ENCODE measurements around the gene DNM2.

Gene DNM2

DNA sequence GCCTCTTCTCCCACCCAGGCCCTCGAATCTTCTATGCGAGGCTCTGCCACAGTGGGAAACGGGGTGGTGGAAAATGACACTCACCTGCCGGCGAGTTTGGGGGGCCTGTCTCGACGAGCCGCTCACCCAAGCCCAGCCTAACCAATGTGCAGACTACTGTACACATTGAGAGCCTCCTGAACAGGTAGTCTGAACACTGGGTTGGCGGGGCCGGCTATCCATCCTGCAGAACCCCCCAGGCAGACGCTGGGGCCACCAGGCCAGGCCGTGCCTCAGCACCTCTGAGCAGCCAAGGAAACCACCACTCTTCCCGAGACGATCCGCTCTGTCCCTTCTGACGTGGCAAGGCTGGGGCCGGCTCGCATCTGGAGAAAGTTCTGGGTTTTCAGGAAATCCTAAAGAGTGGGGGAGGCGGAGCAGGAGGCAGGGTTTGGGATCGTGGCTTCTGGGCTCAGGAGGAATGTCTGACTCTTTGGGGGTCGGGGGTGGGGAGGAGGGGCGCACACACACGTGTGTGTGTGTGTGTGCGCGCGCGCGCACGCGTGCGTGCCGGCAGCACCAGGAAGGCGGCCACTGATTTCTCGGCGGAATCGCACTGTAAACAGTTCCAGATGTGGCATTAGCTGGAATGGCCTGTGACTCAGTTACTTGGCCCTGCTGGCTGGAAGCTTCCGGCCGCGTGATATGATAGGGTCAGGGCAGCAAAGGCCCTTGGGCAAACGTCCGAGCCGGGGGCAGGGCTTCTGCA, 99.6 kb downstream of the DNM2 start:
- peaks cover 11% of the 10 kb centered on the region for H3K36me3 Mint-ChIP-seq
- no peak overlapping the region for H3K27ac Mint-ChIP-seq
- no peaks in the 10 kb centered on the region for H3K27me3 Mint-ChIP-seq
- H3K9me3 Mint-ChIP-seq, result no peaks in the 10 kb centered on the region
- H3K4me1 Mint-ChIP-seq, result peaks cover 16% of the 10 kb centered on the region
- H3K4me3 Mint-ChIP-seq, result no peak overlapping the region

DNA sequence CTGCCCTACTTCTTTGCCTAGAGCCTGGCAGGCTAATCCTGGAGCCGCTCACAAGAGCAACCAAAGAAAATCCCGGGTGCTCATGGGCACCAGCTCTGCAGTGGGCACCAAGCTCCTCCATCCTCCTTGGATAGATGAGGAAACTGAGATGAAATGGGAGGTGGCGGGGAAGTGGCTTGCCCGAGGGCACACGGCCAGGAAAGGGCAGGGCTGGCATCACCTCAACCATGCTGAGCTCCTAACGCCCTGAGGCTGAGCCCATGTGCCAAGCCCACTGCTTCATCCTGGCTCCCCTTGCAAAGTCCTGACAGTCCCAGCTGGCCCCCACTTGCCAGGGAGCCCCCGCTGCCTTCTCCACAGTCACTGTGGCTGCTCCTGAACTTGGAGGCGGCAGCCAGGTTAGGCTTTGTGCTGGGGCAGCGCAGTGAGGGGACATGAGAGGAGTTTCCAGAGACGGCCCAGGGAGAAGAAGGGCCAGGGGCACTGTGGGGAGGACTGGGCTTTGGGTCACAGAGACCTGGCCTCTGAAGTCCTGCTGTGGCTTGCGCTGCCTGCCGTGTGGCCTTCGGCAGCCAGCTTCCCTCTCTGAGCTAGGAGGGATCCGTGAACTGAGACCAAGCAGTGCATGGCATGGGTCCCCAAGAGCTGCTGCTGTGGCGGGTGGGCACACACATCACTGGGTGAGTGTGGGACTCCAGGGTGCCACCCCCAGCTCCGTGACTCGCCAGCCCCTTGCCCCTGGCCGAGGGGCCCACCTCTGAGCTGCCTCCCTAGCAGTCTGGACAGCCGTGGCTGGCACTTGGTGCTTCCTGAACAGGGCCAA, 100.6 kb downstream of the DNM2 start:
- H3K27ac Mint-ChIP-seq, result no peak overlapping the region
- H3K4me3 Mint-ChIP-seq, result no peak overlapping the region
- H3K9me3 Mint-ChIP-seq, result no peaks in the 10 kb centered on the region
- peaks cover 9% of the 10 kb centered on the region for H3K36me3 Mint-ChIP-seq
- H3K4me1 Mint-ChIP-seq, result peaks cover 9% of the 10 kb centered on the region
- no peaks in the 10 kb centered on the region for H3K27me3 Mint-ChIP-seq

DNA sequence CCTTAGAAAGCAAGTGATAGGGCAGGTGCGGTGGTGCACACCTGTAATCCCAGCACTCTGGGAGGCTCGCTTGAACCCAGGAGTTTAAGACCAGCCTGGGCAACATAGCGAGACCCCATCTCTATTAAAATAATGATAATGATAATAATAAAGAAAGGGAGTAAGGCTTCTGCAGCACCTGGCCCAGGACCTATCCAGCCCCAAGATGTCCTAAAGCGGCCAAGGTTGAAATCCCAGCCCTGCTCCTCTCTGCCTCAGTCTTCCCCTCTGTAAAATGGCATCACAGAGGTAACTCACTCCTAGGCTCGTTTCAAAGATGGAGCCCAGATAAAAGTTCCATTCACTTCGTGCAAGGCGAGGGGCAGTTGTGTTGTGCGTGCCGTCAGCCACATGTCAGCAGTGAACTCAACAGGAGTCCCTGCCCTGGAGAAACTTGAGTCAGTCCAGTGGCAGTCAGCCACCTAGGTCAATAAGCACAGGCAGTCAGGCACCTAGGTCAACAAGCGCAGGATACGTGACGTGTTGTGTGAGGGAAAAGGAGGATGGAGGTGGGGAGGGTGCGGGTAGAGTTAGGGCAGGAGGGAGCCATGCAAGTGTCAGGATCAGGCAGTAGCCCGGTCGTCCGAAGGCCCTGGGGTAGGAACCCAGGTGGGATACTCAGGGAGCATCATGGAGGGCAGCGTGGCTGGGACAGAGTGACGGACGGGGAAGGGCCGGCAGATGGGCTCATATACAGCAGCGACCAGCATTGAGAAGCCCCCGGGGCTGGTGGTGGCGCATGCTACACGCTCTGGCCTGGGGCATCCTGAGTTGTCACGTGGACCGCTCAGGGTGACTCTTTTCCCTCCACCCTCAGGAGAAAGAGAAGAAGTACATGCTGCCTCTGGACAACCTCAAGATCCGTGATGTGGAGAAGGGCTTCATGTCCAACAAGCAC, 101.5 kb downstream of the DNM2 start:
- H3K27me3 Mint-ChIP-seq, result no peaks in the 10 kb centered on the region
- peak overlapping the region; percentile 65 for H3K27ac Mint-ChIP-seq
- no peaks in the 10 kb centered on the region for H3K9me3 Mint-ChIP-seq
- peaks cover 9% of the 10 kb centered on the region for H3K4me1 Mint-ChIP-seq
- H3K36me3 Mint-ChIP-seq, result peaks cover 9% of the 10 kb centered on the region
- no peak overlapping the region for H3K4me3 Mint-ChIP-seq

DNA sequence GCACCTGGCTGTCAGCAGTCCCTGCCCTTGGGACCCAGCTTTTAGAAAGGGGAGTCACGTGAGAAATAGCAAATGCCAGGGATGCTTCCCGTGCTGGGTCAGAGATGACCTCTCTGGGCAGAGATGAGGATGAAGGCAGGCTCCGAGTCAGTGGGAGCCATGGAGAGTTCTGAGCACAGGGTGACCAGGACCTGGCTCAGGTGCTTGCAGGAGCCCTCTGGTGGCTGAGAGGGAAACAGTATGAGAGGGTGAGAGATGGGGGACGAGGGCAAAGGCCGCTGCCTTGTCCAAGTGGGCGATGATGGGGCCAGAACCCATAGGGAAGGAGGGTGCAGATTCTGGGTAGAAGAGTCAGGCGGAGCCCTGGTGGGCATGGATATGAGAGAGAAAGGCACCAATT, 102.3 kb downstream of the DNM2 start:
- peaks cover 7% of the 10 kb centered on the region for H3K36me3 Mint-ChIP-seq
- no peaks in the 10 kb centered on the region for H3K9me3 Mint-ChIP-seq
- H3K27me3 Mint-ChIP-seq, result no peaks in the 10 kb centered on the region
- peaks cover 4% of the 10 kb centered on the region for H3K4me1 Mint-ChIP-seq
- peak overlapping the region; percentile 81 for H3K27ac Mint-ChIP-seq
- no peak overlapping the region for H3K4me3 Mint-ChIP-seq

DNA sequence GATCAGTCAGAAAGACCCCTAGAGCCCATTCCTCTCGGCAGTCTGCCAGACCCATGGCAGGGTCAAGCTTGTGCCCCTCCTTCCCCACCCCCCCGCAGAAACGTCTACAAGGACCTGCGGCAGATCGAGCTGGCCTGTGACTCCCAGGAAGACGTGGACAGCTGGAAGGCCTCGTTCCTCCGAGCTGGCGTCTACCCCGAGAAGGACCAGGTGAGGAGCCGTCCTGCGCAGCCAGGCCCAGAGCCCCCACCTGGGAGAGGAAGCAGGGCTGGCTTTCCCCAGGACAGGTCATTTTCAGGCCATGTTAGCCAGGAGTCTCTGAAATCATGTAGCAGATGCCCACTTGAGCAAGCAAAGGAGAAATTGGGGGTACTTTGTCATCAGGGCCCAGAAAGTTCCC, 105.8 kb downstream of the DNM2 start:
- H3K27ac Mint-ChIP-seq, result no peak overlapping the region
- H3K36me3 Mint-ChIP-seq, result peaks cover 8% of the 10 kb centered on the region
- H3K9me3 Mint-ChIP-seq, result no peaks in the 10 kb centered on the region
- H3K4me1 Mint-ChIP-seq, result peaks cover 4% of the 10 kb centered on the region
- no peaks in the 10 kb centered on the region for H3K27me3 Mint-ChIP-seq
- no peak overlapping the region for H3K4me3 Mint-ChIP-seq

DNA sequence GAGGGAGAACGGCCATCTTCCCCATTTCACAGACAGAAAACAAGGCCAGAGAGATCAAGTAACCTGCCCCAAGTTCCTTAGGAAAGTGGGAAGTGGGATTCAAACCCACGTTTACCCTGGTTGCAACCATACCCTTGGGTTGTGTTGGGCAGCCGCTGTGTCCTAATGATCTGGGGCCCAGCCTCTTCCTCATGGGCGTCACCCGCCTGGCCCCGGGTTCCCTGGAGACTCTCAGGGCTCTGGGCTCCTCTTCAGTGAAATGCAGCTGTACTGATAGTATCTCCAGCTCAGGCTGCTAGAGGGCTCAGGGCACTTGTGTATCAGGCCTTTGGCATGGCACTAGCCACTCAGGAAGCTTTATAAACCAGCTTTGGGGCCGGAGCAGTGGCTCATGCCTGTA, 108.4 kb downstream of the DNM2 start:
- no peaks in the 10 kb centered on the region for H3K27me3 Mint-ChIP-seq
- no peaks in the 10 kb centered on the region for H3K9me3 Mint-ChIP-seq
- H3K4me1 Mint-ChIP-seq, result no peaks in the 10 kb centered on the region
- no peak overlapping the region for H3K4me3 Mint-ChIP-seq
- H3K27ac Mint-ChIP-seq, result no peak overlapping the region
- H3K36me3 Mint-ChIP-seq, result peaks cover 2% of the 10 kb centered on the region

DNA sequence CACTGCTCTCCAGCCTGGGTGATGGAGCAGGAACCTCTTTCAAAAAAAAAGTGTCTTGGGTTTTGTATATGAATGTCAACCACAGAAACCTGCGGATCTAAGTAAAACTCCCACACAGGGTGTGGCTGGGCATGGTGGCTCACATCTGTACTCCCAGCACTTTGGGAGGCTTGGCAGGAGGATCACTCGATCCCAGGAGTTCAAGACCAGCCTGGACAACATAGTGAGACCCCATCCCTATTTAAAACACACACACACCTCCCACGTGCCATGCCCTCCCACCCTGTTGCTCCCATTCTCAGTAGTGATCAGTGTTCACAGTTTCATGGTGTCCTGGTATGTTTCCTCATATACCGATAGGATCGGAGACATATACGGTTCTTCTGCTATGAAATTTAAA, 109.0 kb downstream of the DNM2 start:
- no peak overlapping the region for H3K27ac Mint-ChIP-seq
- H3K4me3 Mint-ChIP-seq, result no peak overlapping the region
- H3K36me3 Mint-ChIP-seq, result peaks cover 2% of the 10 kb centered on the region
- no peaks in the 10 kb centered on the region for H3K27me3 Mint-ChIP-seq
- H3K9me3 Mint-ChIP-seq, result no peaks in the 10 kb centered on the region
- H3K4me1 Mint-ChIP-seq, result no peaks in the 10 kb centered on the region

DNA sequence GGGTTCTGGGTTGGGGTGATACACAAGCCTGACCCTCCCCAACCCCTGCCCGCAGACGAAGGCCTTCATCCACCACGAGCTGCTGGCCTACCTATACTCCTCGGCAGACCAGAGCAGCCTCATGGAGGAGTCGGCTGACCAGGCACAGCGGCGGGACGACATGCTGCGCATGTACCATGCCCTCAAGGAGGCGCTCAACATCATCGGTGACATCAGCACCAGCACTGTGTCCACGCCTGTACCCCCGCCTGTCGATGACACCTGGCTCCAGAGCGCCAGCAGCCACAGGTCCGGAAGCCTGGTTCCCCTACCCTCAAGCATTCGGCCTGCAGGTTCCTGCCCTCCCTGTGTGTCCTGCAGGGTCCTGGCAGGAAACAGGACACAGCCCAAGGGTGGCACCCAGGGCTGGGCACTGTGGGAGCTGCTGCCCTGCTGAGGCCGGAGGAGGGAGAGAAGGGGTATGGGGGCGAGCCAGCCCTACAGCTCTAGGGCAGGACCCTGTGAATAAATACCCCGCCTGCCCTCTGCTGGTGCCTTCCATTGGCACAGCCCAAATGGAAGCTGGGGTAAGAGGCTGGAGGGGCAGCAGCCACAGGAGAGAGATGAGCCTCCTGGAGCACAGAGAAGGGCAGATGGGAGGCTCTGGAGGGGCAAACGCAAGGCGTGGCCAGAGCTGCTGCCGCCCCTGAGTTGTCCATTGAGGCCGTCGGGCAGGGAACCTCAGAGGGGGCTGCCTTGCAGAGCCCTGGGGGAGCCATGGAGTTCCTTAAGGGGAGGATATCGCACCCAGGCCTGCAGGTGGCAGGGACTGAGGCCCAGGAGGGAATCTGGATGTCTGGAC, 111.3 kb downstream of the DNM2 start:
- H3K27ac Mint-ChIP-seq, result no peak overlapping the region

DNA sequence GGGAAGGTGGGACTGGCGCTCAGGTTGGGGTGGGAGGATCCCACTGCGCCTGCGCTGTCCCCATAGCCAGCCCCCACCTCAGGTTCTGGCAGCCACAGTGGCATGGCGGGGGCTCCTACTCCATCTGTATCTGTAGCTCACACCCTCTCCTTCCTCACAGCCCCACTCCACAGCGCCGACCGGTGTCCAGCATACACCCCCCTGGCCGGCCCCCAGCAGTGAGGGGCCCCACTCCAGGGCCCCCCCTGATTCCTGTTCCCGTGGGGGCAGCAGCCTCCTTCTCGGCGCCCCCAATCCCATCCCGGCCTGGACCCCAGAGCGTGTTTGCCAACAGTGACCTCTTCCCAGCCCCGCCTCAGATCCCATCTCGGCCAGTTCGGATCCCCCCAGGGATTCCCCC, 112.1 kb downstream of the DNM2 start:
- Mint-ChIP-seq H3K4me3 (no peak overlapping the region), H3K9me3 (no peaks in the 10 kb centered on the region), H3K36me3 (peaks cover 2% of the 10 kb centered on the region)

More for the DNA sequence above, 111.3 kb downstream of the DNM2 start:
- Mint-ChIP-seq H3K9me3 (no peaks in the 10 kb centered on the region), H3K36me3 (peaks cover 2% of the 10 kb centered on the region), H3K4me1 (no peaks in the 10 kb centered on the region), H3K4me3 (no peak overlapping the region), H3K27me3 (no peaks in the 10 kb centered on the region)

DNA sequence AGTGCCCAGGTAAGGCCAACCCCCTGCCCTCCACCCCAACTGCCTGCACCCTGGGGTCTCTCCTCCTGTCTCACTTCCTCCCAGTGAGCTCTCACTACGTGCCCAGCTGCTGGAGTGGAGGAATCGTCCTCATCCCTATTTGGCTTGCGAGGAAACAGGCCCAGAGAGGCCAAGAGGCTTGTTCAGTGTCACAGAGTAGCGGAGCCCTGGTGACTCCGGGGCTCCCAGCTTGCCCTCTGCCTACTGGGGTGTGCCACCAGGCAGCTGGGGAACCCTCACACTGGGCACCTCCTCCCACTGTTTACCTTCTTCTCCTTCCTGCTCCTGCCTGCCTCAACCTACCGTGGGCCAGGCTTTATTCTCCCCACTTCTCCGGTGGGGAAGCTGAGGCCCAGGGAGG, 112.5 kb downstream of the DNM2 start:
- H3K4me3 Mint-ChIP-seq, result no peak overlapping the region
- no peaks in the 10 kb centered on the region for H3K9me3 Mint-ChIP-seq
- peaks cover under 1% of the 10 kb centered on the region for H3K4me1 Mint-ChIP-seq
- peaks cover 2% of the 10 kb centered on the region for H3K36me3 Mint-ChIP-seq
- no peak overlapping the region for H3K27ac Mint-ChIP-seq
- H3K27me3 Mint-ChIP-seq, result no peaks in the 10 kb centered on the region

More for the DNA sequence above, 112.1 kb downstream of the DNM2 start:
- H3K27ac Mint-ChIP-seq, result no peak overlapping the region
- no peaks in the 10 kb centered on the region for H3K4me1 Mint-ChIP-seq
- no peaks in the 10 kb centered on the region for H3K27me3 Mint-ChIP-seq

DNA sequence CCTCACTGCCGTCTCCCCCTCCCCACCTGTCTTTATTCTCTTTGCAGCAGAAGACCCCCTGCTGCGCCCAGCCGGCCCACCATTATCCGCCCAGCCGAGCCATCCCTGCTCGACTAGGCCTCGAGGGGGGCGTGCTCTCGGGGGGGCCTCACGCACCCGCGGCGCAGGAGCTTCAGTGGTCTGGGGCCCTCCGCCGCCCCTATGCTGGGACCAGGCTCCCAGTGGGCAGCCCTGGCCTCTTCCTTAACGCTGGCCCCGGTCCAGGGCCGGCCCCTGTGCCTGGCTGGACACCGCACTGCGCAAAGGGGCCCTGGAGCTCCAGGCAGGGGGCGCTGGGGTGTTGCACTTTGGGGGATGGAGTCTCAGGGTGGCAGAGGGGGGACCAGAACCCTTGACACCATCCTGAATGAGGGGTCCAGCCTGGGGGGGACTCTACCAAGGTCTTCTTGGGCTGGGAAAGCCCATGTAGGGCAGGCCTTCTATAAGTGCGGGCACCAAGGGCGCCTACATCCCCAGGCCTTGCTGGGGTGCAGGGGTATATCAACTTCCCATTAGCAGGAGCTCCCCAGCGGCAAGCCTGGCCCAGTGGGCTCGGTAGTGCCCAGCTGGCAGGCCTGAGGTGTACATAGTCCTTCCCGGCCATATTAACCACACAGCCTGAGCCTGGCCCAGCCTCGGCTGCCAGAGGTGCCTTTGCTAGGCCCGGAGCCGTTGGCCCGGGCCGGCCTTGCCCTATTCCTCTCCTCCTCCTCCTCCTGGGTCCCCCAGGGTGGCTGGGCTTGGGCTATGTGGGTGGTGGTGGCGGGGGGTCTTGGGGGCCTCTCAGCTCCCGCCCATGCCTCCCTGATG, 113.3 kb downstream of the DNM2 start:
- Mint-ChIP-seq H3K27me3 (no peaks in the 10 kb centered on the region), H3K4me3 (no peak overlapping the region), H3K4me1 (peaks cover 6% of the 10 kb centered on the region), H3K9me3 (no peaks in the 10 kb centered on the region), H3K36me3 (peaks cover 4% of the 10 kb centered on the region), H3K27ac (no peak overlapping the region)

DNA sequence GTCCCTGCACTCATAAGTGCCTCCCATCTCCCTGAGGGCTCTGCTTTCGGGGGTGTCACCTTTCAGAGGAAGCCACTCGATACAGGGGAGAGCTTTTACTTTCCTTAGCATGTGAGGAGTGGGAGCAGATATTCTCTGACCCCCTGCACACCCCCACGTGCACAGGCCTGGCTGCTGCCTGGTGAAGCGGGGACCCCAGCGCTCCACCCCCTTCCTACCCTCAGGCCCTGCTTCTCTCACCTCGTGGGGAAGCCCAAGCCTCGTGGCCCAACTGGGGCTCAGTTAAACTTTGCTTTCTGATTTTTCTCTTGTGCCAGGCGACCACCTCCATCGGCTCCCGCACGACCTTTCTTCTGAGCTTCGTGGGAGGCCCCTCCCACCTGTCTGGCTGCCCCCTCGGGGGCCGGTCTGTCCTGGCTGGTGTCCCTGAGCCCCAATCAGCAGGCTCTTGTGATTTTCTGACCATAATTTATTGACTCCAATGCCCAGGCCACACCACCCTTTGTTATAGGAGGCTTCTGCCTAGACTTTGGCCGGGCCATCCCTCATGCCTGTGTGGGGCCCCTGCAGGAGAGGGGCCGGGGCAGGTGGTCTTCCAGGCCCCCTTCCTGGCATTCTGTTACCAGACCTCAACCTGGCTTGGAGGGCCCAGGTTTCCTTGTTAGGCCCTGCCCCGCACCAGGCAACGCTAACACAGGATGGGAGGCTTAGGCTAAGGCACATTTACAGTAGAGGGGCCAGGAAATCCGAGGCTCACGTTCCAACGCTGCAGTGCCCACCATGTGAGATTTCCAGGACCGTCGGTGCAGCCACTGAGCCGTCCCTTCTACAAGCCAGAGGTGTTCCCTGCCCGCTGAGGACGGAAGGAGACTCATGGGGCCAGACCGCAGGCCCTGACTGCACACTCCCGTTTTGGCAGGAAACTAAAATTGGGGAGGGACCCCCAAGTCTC, 114.4 kb downstream of the DNM2 start:
- H3K9me3 Mint-ChIP-seq, result no peaks in the 10 kb centered on the region
- H3K4me1 Mint-ChIP-seq, result peaks cover 16% of the 10 kb centered on the region
- H3K27me3 Mint-ChIP-seq, result no peaks in the 10 kb centered on the region
- H3K27ac Mint-ChIP-seq, result no peak overlapping the region
- H3K36me3 Mint-ChIP-seq, result peaks cover 3% of the 10 kb centered on the region
- H3K4me3 Mint-ChIP-seq, result no peak overlapping the region

DNA sequence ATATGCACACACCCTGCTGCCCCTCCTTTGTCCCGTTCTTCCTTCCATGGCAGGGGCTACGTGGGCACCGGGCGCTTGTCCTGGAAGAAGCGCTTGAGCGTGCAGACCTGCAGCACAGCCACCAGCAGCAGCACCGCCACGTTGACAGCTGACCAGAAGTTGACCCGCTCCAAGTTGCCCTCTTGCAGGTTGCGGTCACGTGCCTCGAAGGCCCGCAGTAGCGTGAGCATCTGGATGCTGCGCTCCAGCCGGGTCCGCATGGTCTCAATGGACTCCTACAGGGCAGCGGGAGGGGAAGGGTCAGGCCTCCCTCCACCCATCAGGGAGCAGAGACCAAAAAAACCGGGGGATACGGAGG, 115.0 kb downstream of the DNM2 start:
- peaks cover 16% of the 10 kb centered on the region for H3K4me1 Mint-ChIP-seq
- H3K27ac Mint-ChIP-seq, result no peak overlapping the region
- H3K9me3 Mint-ChIP-seq, result no peaks in the 10 kb centered on the region
- H3K27me3 Mint-ChIP-seq, result no peaks in the 10 kb centered on the region
- H3K36me3 Mint-ChIP-seq, result peaks cover 3% of the 10 kb centered on the region
- H3K4me3 Mint-ChIP-seq, result no peak overlapping the region

Measured in activated naive CD4-positive, alpha-beta T cell treated with anti-CD3 and anti-CD28 coated beads, Interleukin-2, amount 50 U/mL, for 24 hours (primary cell).